CD4-positive, alpha-beta T cell treated with Interleukin-6 for 4 hours (primary cell): ENCODE results near the gene RAI2.
A peak's percentile ranks its signal among the peaks of the same experiment; 100 is the strongest.
"Not testable (repeated sequence)": the region's sequence is repeated elsewhere in the genome, so short reads cannot be mapped to it uniquely, and the experiment has no call there.

Experiments
- DNase-seq: peaks from one replicate; pipeline ENCODE4 v3.0.0-alpha.2; 2020; ENCODE audit warnings: mixed read lengths

RAI2 gene

DNA sequence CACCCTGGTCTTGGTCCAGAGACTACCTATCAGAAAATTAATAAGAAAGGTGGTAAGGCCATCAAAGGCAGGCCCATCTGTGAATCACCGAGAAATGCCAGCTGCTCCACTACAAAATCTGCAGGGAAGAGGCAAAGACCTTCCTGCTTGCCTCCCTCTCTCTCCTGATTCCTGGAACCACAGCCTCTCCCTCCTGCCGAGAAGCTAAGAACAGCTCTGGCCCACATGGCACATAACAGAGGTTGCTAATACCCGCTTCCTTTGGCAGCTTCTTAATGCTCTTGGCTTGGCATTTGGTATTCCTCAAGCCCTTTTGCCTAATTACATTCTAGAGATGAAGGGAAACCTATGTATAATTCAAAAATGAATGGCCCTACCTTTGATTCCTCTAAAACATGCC, 32.9 kb downstream of the RAI2 start:
- no peak for DNase-seq

GRCh38 chrX:17826609-17827496, 34.2 kb downstream of the RAI2 start:
- DNase-seq = no peak

DNA sequence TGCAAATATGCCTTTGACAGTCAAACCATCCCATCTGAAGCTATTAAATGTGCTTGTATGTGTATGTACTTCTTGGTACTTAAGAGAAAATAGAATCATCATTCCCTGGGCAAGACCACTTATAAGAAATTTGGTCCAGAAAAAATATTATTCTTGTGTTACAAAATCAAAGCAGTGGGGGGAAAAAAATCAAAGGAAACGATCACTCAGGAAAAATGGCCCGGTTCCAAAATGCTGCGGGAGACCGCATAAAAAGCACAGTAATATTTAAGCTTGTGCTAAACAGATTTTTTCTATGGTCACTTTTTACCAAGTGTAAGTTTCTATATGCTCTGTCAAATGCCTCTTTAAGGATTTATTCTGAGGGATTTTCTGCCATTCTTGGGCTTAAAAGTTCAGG, 36.1 kb downstream of the RAI2 start:
- no peak for DNase-seq

- DNase-seq = no peak
Measured at GRCh38 chrX:17822351-17822750, 38.7 kb downstream of the RAI2 start.

DNA sequence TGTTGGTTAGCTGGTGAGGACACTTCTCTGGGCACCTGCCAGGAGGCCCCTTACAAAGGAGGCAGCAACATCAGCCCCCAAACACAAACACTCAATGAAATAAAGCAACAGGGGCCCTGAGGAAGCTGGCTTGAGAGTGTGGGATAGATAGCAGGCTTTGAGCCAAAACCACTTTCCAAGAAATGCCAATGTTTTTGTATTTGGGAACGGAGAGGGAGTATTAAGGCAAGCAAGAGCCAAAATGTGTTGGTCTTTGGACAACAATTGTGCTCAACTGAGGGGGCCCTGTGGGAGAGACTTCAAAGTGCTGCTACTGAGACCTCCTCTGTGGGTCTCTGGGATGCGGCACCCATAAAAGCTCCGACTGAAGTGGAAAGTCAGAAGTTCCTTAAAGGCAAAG, 41.0 kb downstream of the RAI2 start:
- no peak for DNase-seq

GRCh38 chrX:17818726-17819125, 42.4 kb downstream of the RAI2 start:
- DNase-seq = no peak

- no peak for DNase-seq
Measured at GRCh38 chrX:17817251-17817650, 43.8 kb downstream of the RAI2 start.

DNA sequence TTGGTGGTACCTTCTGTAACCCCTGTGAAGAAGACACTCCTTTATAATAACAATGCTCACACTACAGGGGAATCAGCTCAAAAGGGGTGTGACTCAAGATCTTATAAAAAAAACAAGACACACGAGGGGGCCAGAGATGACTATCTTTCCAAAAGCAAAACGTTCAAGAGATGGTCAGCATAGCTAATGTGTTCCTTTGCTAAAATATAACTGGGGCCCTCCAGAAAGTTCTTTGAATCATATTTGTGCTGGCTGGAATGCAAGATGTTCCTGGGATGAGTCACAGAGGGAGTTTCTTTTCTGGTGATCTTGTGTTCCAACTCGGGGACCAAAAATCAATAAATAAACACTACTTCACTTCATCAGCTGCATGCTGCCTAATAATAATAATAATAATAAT, 46.5 kb downstream of the RAI2 start:
- DNase-seq = no peak

DNA sequence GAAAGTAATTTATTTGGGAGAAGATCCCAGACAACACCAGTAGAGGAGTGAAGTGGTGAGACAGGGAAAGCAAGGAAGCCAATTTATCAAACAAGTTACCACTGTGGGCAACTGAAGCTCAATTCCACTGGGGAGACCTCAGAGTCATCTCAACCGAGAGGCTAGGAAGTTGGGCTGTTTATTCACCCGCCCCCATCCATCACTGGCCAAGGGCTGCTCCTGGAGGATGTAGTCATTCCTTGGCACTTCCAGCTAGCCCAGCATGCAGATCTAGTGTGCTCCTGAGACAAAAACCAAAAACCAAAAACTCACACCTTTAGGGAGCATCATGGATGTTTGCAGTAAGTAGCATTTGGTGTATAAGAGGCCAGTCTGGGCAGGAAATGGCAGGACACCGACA, 47.0 kb downstream of the RAI2 start:
- no peak for DNase-seq

GRCh38 chrX:17813277-17813676, 47.8 kb downstream of the RAI2 start:
- DNase-seq = no peak

DNA sequence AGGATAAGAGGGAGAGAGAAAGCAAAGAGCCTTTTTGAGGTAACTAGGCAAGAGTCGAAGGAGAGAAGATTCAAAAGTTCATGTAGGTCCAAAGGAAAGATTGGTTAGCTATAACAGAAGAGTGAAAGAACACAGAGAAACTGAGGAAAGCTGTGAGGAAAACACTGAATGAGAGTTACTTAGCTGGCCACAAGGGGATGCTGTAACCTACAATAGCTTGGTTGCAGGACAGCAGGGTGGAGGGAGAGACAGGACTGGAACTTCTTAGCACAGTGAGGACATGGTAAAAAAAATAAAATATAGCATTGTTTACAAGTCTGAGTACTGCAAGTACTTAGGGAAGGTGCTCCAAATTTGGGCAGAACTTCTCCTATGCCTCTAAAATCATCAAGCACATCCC, 48.3 kb downstream of the RAI2 start:
- DNase-seq = no peak

- no peak for DNase-seq
Measured at GRCh38 chrX:17809984-17810383, 51.1 kb downstream of the RAI2 start.

- no peak for DNase-seq
Measured at GRCh38 chrX:17809273-17809672, 51.8 kb downstream of the RAI2 start.

GRCh38 chrX:17805120-17805519, 56.0 kb downstream of the RAI2 start:
- DNase-seq = no peak

- DNase-seq = no peak
Measured at GRCh38 chrX:17803449-17803848, 57.6 kb downstream of the RAI2 start.

- no peak for DNase-seq
Measured at GRCh38 chrX:17802756-17803155, 58.3 kb downstream of the RAI2 start.

DNA sequence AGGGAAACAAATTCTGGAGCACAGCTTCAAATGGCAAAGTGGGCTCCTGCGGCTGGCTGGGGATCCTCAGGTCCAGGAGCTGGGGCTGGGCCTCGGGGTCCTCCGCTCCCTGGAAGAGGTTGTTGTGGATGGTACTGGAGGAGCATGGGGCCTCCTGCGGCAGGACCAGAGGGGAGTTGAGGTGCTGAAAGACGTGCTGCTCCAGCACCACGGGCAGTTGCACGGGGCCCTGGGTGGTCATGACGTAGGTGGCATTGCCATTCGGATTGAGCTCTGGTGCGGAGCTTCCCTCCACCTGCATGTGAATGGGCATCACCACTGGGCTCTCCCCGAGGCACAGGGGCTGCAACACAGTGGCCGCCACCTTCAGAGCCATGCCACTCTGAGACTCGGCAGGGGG, 59.7 kb downstream of the RAI2 start:
- no peak for DNase-seq

DNA sequence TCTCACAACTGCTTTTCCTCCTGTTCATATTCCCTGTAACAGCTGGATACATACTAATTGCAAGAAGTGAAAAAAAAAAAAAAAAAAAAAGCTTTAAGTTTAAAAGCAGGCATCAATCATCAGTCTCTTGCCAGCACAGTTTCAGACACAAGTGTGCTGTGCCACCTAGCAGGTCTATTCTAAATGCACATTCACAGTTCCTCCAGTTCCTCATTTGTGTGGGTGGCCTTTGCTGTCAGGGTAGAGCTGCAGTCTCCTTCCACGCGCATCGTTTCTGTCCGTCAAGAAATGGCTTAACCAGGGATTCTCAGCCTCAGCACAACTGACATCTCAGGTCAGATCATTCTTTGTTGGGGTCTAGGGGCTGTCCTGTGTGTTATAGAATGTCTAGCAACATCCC, 62.2 kb downstream of the RAI2 start:
- no peak for DNase-seq

GRCh38 chrX:17792826-17793225, 68.3 kb downstream of the RAI2 start:
- no peak for DNase-seq

DNA sequence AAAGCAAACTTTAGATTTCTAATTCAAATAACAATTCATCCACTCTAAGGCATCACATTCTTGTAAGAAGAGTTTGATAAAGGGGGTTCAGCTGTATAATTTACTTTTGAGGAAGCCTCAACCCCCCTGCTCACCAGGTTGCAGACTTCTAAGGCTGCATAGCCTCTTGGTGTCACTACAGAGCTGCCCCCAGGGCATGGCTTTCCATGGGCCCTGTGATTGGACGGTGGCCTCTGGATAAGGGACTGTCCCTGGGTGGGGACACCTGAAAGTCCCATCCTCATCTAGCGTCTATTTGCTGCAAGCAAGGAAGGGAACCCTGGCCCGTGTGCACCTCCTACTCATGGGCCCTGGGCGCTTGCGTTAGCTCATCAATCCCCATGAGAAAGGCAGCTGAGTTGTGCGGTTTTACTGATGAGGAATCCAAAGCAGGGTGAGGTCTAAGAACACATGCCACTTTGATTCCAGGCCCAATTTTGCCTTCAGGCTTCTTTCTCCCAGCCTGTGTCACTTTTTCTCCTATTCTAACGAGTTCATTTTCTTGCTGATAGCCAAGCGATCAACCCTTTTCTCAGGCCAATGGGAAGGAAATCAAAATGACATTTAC, 72.0 kb downstream of the RAI2 start:
- DNase-seq = no peak

DNA sequence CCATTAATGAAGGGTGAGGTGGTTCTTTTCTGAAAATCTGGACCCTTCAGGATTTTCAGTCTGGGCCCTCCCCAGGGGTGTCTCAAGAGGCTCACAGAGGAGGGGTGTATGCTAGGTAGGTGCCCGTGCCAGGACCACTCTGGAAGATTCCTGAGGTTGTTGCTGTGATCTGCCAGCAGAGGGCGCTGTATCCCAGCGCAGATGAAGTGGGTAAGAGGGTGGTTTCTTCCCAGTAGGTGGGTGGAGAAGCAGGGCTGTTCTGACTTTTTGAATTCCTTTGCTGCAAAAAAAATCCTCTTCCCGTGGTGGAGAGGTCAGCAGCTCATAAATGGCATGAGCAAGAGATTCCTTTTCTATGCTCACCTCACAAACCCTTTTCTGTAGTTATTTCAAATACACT, 72.7 kb downstream of the RAI2 start:
- DNase-seq = peak; percentile 56

DNA sequence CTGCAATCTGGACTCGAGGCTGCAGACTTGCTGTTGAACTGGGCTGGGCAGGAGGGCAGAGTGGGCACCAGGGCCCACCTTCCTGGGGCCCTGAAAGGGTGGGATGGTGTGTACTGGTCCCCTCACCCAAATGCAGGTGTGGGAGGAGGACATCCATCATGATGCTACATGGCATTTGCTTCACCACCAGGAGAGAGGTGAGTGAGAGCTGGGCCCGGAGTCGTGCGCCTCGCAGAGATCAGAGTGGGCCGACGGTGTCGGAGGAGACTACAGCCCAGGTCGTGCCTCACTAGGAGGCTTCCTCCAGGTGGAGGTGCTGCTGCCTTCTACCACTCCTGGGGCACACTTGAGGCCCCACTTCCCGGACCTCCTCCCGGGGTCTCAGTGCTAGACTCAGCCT, 73.5 kb downstream of the RAI2 start:
- DNase-seq = no peak

- DNase-seq = not testable (repeated sequence)
Measured at GRCh38 chrX:17786554-17787347, 74.3 kb downstream of the RAI2 start.

DNA sequence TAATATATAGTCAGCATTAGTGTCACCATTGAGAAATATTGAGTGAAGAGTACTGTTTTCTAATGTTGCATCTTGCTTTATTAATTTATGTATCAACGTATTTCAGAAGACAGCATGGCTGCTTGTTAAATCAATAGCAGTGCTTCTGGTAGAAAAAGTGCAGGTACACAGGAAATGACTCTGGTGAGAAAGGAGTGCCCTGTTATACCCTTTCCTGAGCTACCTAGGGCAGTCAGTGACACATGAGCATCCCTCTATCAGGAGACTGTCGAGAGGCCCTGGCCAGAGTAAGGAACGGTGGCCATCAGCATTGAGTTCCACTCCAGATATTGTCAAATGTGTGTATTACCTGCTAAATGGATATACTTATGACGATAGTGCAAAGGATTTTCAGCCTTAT, 81.7 kb downstream of the RAI2 start:
- no peak for DNase-seq
